Measurements from ENCODE around the gene CELF5. TPM values are rescaled to one million over a fixed set of nuclear protein-coding genes. Genes with fewer than 3 reads are reported as not detected.

CELF5 gene
- total RNA-seq, 4 donors from 2014 or later: not detected

DNA sequence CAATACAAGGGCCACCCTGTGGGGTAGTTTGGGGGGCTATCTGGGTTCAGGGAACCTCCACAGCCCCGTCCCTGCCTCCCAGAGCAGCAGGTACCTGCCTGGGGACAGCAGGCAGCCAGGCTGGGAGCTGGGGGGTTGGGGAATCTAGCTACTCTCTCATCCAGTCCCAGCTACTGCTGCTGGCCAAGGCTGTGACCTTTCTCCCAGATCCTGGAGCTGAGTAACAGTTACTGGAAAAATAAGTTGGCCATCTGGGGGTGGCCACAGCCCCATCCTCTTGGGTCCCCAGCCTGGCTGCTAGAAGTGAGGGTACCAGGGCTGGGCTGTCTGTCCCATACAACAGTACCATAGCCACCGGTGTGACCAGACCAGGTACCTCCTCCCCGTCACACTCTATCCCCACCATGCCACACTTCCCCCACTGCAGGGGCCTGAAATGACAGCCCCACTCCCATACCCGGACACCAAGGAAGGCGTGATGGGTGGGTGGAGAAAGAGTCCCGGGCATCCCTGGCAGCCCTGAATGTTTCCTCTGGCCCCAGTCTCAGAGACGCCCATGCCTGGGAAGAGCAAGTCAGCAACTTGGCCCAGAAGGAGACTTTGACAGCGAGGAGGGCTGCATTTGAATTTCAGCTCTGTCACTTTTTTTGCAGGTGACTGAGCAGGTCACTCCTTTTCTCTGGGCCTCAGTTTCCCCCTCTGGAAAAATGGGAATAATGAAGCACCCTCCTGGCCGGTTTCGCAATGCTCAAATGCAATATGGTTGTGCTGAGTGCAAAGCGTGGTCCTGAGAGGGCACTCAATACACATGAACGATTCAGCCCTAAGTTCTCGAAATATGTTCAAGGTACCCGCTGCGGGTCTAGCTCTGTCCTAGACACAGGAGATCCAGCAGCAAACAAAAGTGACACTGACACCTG, 111.2 kb downstream of the CELF5 start:
- Histone ChIP-seq H3K36me3 (no peaks in the 10 kb centered on the region), H3K4me3 (no peak overlapping the region), H3K27ac (peak overlapping the region; percentile 90 to 96 (median 94)), H3K9me3 (no peaks in the 10 kb centered on the region), H3K27me3 (no peaks in the 10 kb centered on the region), H3K4me1 (peaks cover 0 to 41% (median 34%) of the 10 kb centered on the region in 4 donors)
- peak in 1 of 2 donors; percentile 35 for DNase-seq (ENCODE audit: low spot score in 2 of 2)
- 66 to 78% methylated on average over 15 of the region's 15 CpGs for WGBS, 2 donors
- peak in 1 of 2 donors; percentile 45 for TF ChIP-seq EP300 (IDR thresholded peaks at IDR 0.05)
- TF ChIP-seq, protein P1, sequence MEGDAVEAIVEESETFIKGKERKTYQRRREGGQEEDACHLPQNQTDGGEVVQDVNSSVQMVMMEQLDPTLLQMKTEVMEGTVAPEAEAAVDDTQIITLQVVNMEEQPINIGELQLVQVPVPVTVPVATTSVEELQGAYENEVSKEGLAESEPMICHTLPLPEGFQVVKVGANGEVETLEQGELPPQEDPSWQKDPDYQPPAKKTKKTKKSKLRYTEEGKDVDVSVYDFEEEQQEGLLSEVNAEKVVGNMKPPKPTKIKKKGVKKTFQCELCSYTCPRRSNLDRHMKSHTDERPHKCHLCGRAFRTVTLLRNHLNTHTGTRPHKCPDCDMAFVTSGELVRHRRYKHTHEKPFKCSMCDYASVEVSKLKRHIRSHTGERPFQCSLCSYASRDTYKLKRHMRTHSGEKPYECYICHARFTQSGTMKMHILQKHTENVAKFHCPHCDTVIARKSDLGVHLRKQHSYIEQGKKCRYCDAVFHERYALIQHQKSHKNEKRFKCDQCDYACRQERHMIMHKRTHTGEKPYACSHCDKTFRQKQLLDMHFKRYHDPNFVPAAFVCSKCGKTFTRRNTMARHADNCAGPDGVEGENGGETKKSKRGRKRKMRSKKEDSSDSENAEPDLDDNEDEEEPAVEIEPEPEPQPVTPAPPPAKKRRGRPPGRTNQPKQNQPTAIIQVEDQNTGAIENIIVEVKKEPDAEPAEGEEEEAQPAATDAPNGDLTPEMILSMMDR (IDR thresholded peaks at IDR 0.05): no peak
- no peak for TF ChIP-seq POLR2A (IDR thresholded peaks at IDR 0.05)

DNA sequence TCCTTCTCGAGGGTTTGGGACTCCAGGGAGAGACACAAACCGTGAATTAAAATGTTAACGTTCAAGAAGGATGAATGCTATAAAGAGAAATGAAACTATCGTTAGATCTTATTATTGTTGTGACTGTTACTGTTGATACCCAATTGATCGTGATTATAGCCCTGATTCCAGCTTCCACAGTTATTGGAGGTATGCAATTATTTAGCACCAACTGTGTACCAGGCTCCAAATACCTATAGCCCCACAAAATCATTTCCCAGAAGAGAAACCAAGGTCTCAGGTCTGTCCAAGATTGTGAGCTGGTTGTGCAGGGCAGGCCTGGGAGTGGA, 111.9 kb downstream of the CELF5 start:
- TF ChIP-seq, protein P1 (IDR thresholded peaks at IDR 0.05): no peak
- TF ChIP-seq EP300 (IDR thresholded peaks at IDR 0.05) (no peak), POLR2A (IDR thresholded peaks at IDR 0.05) (no peak)
- Histone ChIP-seq H3K27ac (peak overlapping the region; percentile 90 to 96 (median 94)), H3K4me1 (peaks cover 0 to 41% (median 34%) of the 10 kb centered on the region in 4 donors), H3K4me3 (no peak overlapping the region), H3K27me3 (no peaks in the 10 kb centered on the region), H3K9me3 (no peaks in the 10 kb centered on the region), H3K36me3 (no peaks in the 10 kb centered on the region)
- 48 to 62% methylated on average over 5 of the region's 5 CpGs for WGBS, 2 donors
- DNase-seq (ENCODE audit: low spot score in 2 of 2): no peak

DNA sequence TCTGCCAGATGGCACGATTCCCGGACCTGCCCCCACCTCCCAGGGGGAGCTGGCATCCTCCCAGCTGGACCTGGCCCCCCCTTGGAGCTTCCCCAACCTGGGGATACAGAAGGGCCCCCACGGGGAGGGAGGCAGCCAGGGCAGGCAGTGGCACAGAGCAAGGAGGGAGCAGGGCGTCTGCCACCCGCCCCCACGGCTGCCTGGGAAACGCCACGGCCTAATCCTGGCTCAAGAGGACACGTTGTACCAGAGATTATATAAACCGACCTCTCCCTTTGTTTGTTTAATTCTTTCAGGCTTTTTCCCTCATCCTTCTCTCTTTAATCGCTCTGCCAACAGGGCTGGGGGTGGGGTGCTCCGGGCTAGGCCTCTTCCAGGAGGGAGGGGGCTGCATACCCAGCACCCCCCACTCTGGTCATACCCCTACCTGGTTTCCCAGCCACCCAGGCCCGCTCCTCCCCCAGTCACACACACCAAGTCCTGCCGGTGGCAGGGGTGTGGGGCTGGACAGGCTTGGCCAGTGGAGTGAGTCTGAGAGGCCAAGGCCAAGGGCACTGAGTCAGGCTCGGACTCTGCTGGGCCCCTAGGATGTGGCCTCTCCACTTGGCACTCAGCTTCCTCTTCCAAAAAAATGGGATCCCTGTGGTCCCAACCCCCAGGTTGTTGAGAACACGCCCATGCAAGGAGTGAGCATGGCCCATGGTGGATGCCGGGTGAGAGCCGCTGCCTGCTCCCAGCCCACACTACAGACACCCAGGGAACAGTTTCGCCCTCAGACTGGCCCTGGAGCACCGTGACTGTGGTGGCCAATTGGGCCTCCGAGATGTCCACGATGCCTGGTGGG, 112.4 kb downstream of the CELF5 start:
- no peaks in the 10 kb centered on the region for H3K9me3 ChIP-seq
- H3K36me3 ChIP-seq: no peaks in the 10 kb centered on the region
- peak overlapping the region; percentile 90 to 96 (median 94) for H3K27ac ChIP-seq
- DNase-seq (ENCODE audit: low spot score in 2 of 2): peak; percentile 71 to 72
- TF ChIP-seq EP300 (IDR thresholded peaks at IDR 0.05) (peak; percentile 80 to 96), POLR2A (IDR thresholded peaks at IDR 0.05) (no peak)
- TF ChIP-seq, protein P1 (IDR thresholded peaks at IDR 0.05): peak in 2 of 5 experiments; percentile 10 to 11
- no peaks in the 10 kb centered on the region for H3K27me3 ChIP-seq
- 33 to 42% methylated on average over 20 of the region's 22 CpGs for WGBS, 2 donors
- no peak overlapping the region for H3K4me3 ChIP-seq
- H3K4me1 ChIP-seq: peaks cover 0 to 41% (median 34%) of the 10 kb centered on the region in 4 donors

DNA sequence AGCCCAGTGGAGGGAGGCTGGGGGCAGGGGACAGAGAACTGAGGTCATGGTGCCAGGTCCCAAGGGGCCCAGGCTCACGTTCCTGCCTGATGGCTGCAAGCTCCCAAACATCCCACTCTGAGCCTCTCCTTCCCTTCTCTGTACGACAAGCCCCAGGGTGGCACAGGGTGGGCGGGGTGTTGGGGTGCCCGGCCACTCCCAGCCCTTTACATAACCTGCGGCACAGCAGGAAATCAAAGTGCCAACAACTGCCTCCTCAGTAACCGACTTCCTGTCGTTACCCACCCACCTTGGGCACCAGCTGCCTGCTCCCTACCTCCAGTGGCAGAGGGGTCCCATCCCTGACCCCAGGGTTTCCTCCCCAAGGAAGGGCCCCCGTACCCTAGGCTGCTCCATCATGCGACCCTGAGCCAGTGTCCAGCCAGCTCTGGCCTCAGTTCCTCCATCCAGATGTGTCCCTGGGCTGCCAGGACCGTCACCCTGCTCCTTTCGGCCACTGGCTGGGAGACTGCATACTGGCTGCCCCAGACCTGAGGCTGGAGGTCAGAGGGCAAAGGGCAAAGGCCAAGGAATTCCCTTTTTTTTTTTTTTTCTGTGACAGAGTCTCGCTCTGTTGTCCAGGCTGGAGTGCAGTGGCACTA, 114.2 kb downstream of the CELF5 start:
- Histone ChIP-seq H3K4me3 (no peak overlapping the region), H3K9me3 (no peaks in the 10 kb centered on the region), H3K4me1 (peaks cover 0 to 54% (median 44%) of the 10 kb centered on the region in 4 donors), H3K27me3 (no peaks in the 10 kb centered on the region), H3K27ac (peak overlapping the region; percentile 25 to 96 (median 73)), H3K36me3 (no peaks in the 10 kb centered on the region)
- TF ChIP-seq POLR2A (IDR thresholded peaks at IDR 0.05) (no peak), EP300 (IDR thresholded peaks at IDR 0.05) (no peak)
- TF ChIP-seq, protein P1 (IDR thresholded peaks at IDR 0.05): no peak
- DNase-seq (ENCODE audit: low spot score in 2 of 2): no peak
- 49 to 66% methylated on average over 12 of the region's 12 CpGs for WGBS, 2 donors
